Neuronal stem cell (in vitro differentiated cells): ENCODE data around the gene SCIN.

Experiments
- DNase-seq: peaks from one replicate; pipeline ENCODE4 v3.0.0-alpha.2; 2013; ENCODE audit warnings: low spot score
- H2AFZ ChIP-seq: one replicate; pipeline ENCODE4 v1.6.1; 2013; ENCODE audit warnings: mild to moderate bottlenecking, low read length, inconsistent platforms
- H2AK5ac ChIP-seq: 2 replicates; pipeline ENCODE4 v1.6.1; 2013; ENCODE audit warnings: low read depth, mild to moderate bottlenecking, inconsistent platforms, low read length, moderate library complexity, mixed read lengths
- H2BK120ac ChIP-seq: 2 replicates; pipeline ENCODE4 v1.6.1; 2013; ENCODE audit warnings: low read depth, mild to moderate bottlenecking, inconsistent platforms, low read length, moderate library complexity, mixed read lengths
- H2BK12ac ChIP-seq: one replicate; pipeline ENCODE4 v1.6.1; 2013; ENCODE audit warnings: low read length, inconsistent platforms
- H2BK15ac ChIP-seq: 2 replicates; pipeline ENCODE4 v1.6.1; 2013; ENCODE audit warnings: mild to moderate bottlenecking, low read length, inconsistent platforms, mixed read lengths
- H2BK5ac ChIP-seq: one replicate; pipeline ENCODE4 v1.6.1; 2013; ENCODE audit warnings: inconsistent platforms, mild to moderate bottlenecking, low read length, moderate library complexity
- H3K14ac ChIP-seq: one replicate; pipeline ENCODE4 v1.6.1; 2013; ENCODE audit warnings: low read length, inconsistent platforms
- H3K18ac ChIP-seq: 2 replicates; pipeline ENCODE4 v1.6.1; 2013; ENCODE audit warnings: low read length, inconsistent platforms
- H3K23ac ChIP-seq: 2 replicates; pipeline ENCODE4 v1.6.1; 2013; ENCODE audit warnings: low read depth, mild to moderate bottlenecking, mixed read lengths, low read length, inconsistent platforms; ENCODE audit not compliant: poor library complexity
- H3K27ac ChIP-seq: replicated peaks from 3 replicates; pipeline ENCODE4 v1.5.1; 2013; ENCODE audit warnings: low read length, inconsistent platforms
- H3K27me3 ChIP-seq, 3 experiments: 2 replicates each; pipeline ENCODE4 v1.6.1; 2013; ENCODE audit warnings: low read length in 3 of 3, mild to moderate bottlenecking in 2 of 3, inconsistent platforms in 1 of 3, low read depth in 1 of 3, mixed read lengths in 1 of 3, moderate library complexity in 1 of 3; ENCODE audit not compliant: control insufficient read depth in 3 of 3, insufficient read depth in 3 of 3
- H3K36me3 ChIP-seq, 2 donors: replicated peaks in 1 of 2; 2 replicates each; pipeline ENCODE4 v1.6.1; 2013; ENCODE audit warnings: low read length in 2 of 2; ENCODE audit not compliant: control insufficient read depth in 2 of 2, insufficient read depth in 2 of 2
- H3K4ac ChIP-seq: 2 replicates; pipeline ENCODE4 v1.6.1; 2013; ENCODE audit warnings: inconsistent platforms, mild to moderate bottlenecking, low read length, moderate library complexity
- H3K4me1 ChIP-seq, 2 donors: 1 replicate in 1 of 2; 2 replicates in 1 of 2; pipeline ENCODE4 v1.6.1; 2013; ENCODE audit warnings: low read length in 2 of 2, low read depth in 1 of 2; ENCODE audit not compliant: control insufficient read depth in 2 of 2, insufficient read depth in 1 of 2
- H3K4me2 ChIP-seq: one replicate; pipeline ENCODE4 v1.6.1; 2013; ENCODE audit warnings: mild to moderate bottlenecking, low read length, inconsistent platforms; ENCODE audit not compliant: insufficient read depth, poor library complexity, severe bottlenecking
- H3K4me3 ChIP-seq, 2 donors: 2 replicates each; pipeline ENCODE4 v1.5.1; 2013; ENCODE audit warnings: low read length in 2 of 2, mild to moderate bottlenecking in 2 of 2, inconsistent platforms in 1 of 2, moderate library complexity in 1 of 2
- H3K79me1 ChIP-seq: one replicate; pipeline ENCODE4 v1.6.1; 2013; ENCODE audit warnings: low read depth, mild to moderate bottlenecking, inconsistent platforms, low read length, moderate library complexity
- H3K9ac ChIP-seq: one replicate; pipeline ENCODE4 v1.6.1; 2013; ENCODE audit warnings: mild to moderate bottlenecking, low read depth, low read length, inconsistent platforms; ENCODE audit not compliant: poor library complexity
- H3K9me3 ChIP-seq, 2 donors: replicated peaks in 1 of 2; 2 replicates each; pipeline versions ENCODE3 to v1.6.1; 2013; ENCODE audit warnings: low read length in 2 of 2, mild to moderate bottlenecking in 2 of 2, inconsistent platforms in 1 of 2, low read depth in 1 of 2, mixed read lengths in 1 of 2, moderate library complexity in 1 of 2; ENCODE audit not compliant: control insufficient read depth in 2 of 2, insufficient read depth in 1 of 2
- H4K8ac ChIP-seq: one replicate; pipeline ENCODE4 v1.6.1; 2013; ENCODE audit warnings: low read depth, mild to moderate bottlenecking, inconsistent platforms, low read length, moderate library complexity
- H4K91ac ChIP-seq: one replicate; pipeline ENCODE4 v1.6.1; 2013; ENCODE audit warnings: low read length, low read depth, mild to moderate bottlenecking, inconsistent platforms; ENCODE audit not compliant: poor library complexity
- WGBS, 2 donors: extraction: QIAGEN DNeasy Blood & Tissue Kit; methylation state at CpG; one replicate each; pipeline ENCODE4 v1.1.7; 2013; ENCODE audit warnings: missing lambda C conversion rate in 2 of 2, mixed read lengths in 1 of 2; ENCODE audit not compliant: insufficient read length in 2 of 2, insufficient replicate concordance in 1 of 2; ENCODE audit errors: extremely low coverage in 2 of 2; 5-methylcytosine and 5-hydroxymethylcytosine counted together

The SCIN gene

DNA sequence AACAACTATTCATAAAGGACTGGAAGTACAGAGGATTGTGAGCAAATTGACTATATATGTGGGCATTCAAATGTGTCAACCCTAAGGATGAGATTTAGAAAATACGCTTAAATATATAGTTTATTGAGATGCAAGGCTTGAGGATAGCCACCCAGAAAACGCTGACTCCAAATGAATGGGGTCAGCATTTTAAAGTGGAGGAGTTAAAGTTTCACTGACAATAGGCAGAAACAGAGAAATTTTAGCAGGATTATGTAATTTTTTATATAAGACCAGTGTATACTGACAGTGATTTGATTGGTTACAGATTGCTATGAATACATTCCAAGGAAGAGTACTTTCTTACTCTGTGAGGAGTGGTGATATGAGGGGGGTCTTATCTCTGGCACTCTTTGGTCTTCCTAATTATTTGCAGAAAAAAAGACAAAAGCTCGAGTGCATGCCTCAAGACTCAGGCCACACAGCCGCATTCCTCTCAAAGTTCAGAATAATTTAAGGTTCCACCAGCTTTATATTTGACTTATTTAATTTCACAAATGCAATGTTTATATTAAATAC is 78.3 kb downstream of the SCIN start:
- no peak overlapping the region for H2AK5ac ChIP-seq
- no peaks in the 10 kb centered on the region for H3K79me1 ChIP-seq
- WGBS, 2 donors = no CpG with 5 or more reads among the region's 4 CpGs
- no peaks in the 10 kb centered on the region for H3K36me3 ChIP-seq
- H3K27ac ChIP-seq = no peak overlapping the region
- DNase-seq = no peak
- H3K18ac ChIP-seq = no peak overlapping the region
- no peak overlapping the region for H3K14ac ChIP-seq
- H3K9me3 ChIP-seq = no peaks in the 10 kb centered on the region
- H2AFZ ChIP-seq = no peak overlapping the region
- H4K91ac ChIP-seq = no peak overlapping the region
- no peak overlapping the region for H4K8ac ChIP-seq
- H2BK5ac ChIP-seq = no peak overlapping the region
- H3K4me3 ChIP-seq = no peak overlapping the region
- no peaks in the 10 kb centered on the region for H3K27me3 ChIP-seq
- H2BK15ac ChIP-seq = no peak overlapping the region
- H3K4ac ChIP-seq = no peak overlapping the region
- peaks cover 0 to 2% of the 10 kb centered on the region in 2 donors for H3K4me1 ChIP-seq
- no peak overlapping the region for H2BK12ac ChIP-seq
- H3K4me2 ChIP-seq = no peak overlapping the region
- no peak overlapping the region for H3K9ac ChIP-seq
- H3K23ac ChIP-seq = no peak overlapping the region
- H2BK120ac ChIP-seq = no peak overlapping the region

DNA sequence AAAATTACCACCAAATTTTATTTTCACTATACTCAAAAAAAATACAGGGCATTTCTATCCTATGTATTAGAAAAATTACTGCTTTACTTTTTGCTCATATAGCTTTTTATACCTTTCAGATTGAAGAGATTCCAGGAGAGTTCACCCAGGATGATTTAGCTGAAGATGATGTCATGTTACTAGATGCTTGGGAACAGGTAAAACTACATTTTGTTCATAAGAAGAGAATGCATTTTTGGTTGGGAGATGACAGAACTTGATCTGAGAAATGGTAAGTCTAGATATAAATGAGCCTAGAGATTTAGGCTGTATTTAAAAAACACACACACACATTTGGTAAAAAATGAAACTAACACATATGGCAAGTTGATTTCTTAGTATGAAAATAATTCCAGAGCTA is 78.8 kb downstream of the SCIN start:
- no peak overlapping the region for H2BK12ac ChIP-seq
- no peak overlapping the region for H2BK5ac ChIP-seq
- H3K27ac ChIP-seq = no peak overlapping the region
- no peaks in the 10 kb centered on the region for H3K9me3 ChIP-seq
- no peaks in the 10 kb centered on the region for H3K27me3 ChIP-seq
- H2AK5ac ChIP-seq = no peak overlapping the region
- no peak overlapping the region for H3K4me3 ChIP-seq
- no peak overlapping the region for H4K8ac ChIP-seq
- H3K14ac ChIP-seq = no peak overlapping the region
- peaks cover 0 to 2% of the 10 kb centered on the region in 2 donors for H3K4me1 ChIP-seq
- DNase-seq = no peak
- H3K18ac ChIP-seq = no peak overlapping the region
- no peaks in the 10 kb centered on the region for H3K79me1 ChIP-seq
- no peak overlapping the region for H2AFZ ChIP-seq
- H2BK15ac ChIP-seq = no peak overlapping the region
- no peak overlapping the region for H3K23ac ChIP-seq
- no peak overlapping the region for H4K91ac ChIP-seq
- no peaks in the 10 kb centered on the region for H3K36me3 ChIP-seq
- no peak overlapping the region for H2BK120ac ChIP-seq
- no peak overlapping the region for H3K4me2 ChIP-seq
- no peak overlapping the region for H3K9ac ChIP-seq
- H3K4ac ChIP-seq = no peak overlapping the region

DNA sequence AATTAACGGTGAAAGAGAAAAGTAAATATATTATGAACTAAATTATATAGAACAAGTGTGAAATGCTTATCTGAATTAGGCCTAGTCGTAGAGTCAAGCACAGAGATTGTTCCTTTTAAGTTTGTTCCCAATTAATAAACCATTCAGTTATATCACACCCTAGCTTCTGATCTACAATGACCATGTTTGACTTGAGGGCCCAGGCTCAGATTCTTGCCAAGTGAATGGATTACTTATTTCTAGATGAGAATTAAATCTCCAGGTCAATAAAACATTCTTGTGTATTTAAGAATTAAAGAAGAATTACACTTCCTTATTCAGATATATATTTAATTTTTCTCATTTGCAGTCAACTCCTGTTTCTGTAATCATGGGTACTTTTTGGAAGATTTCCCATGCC is 79.6 kb downstream of the SCIN start:
- Histone ChIP-seq H3K27ac (no peak overlapping the region), H3K14ac (no peak overlapping the region), H2BK12ac (no peak overlapping the region), H2AFZ (no peak overlapping the region), H3K18ac (no peak overlapping the region), H3K23ac (no peak overlapping the region), H3K9me3 (no peaks in the 10 kb centered on the region), H4K8ac (no peak overlapping the region), H3K79me1 (no peaks in the 10 kb centered on the region), H3K27me3 (no peaks in the 10 kb centered on the region), H3K4me2 (no peak overlapping the region), H3K9ac (no peak overlapping the region), H2BK120ac (no peak overlapping the region), H3K4me3 (no peak overlapping the region), H3K4me1 (peaks cover 0 to 2% of the 10 kb centered on the region in 2 donors), H3K4ac (no peak overlapping the region), H2AK5ac (no peak overlapping the region), H2BK15ac (no peak overlapping the region), H3K36me3 (no peaks in the 10 kb centered on the region), H2BK5ac (no peak overlapping the region), H4K91ac (no peak overlapping the region)
- no peak for DNase-seq
- WGBS, 2 donors = no CpG with 5 or more reads among the region's 2 CpGs

DNA sequence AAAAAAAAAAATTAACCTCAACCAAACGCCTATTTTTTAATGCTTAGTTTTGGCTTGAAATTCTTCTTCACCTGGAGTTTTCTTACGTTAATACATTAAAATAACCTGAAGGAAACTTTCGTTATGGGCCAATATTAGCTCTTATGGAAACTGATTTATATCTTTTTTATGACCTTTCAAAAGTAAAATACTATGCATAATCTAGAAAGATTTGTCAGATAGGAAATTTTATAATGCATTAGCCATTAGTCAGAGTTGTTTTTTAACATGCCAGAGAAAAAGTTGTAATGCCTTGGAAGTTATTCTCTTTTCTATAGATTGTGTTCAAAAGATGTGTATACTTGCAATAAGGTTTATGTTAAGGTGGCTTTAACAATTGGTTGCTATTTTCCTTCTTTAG is 82.6 kb downstream of the SCIN start:
- Histone ChIP-seq H2BK15ac (no peak overlapping the region), H2AFZ (no peak overlapping the region), H3K4me1 (peaks cover 0 to 2% of the 10 kb centered on the region in 2 donors), H3K18ac (no peak overlapping the region), H4K8ac (no peak overlapping the region), H2AK5ac (no peak overlapping the region), H2BK12ac (no peak overlapping the region), H3K4me3 (no peak overlapping the region), H2BK120ac (no peak overlapping the region), H3K9me3 (no peaks in the 10 kb centered on the region), H2BK5ac (no peak overlapping the region), H3K14ac (no peak overlapping the region), H3K27ac (no peak overlapping the region), H3K4ac (no peak overlapping the region), H4K91ac (no peak overlapping the region), H3K79me1 (no peaks in the 10 kb centered on the region), H3K9ac (no peak overlapping the region), H3K4me2 (no peak overlapping the region), H3K36me3 (no peaks in the 10 kb centered on the region), H3K27me3 (no peaks in the 10 kb centered on the region), H3K23ac (no peak overlapping the region)
- no peak for DNase-seq
- no CpG with 5 or more reads among the region's 3 CpGs for WGBS, 2 donors
